Gastrocnemius medialis (tissue), 4 donors: ENCODE results near the gene HIVEP2.

Experiments
- POLR2A ChIP-seq, 2 donors: fragments of 450-650 bp; IDR thresholded peaks; one replicate each; pipeline ENCODE4 v1.6.1; 2017; ENCODE audit warnings: antibody characterized with exemption in 2 of 2, mild to moderate bottlenecking in 2 of 2, moderate library complexity in 2 of 2
- TF ChIP-seq, protein P1 (sequence below), 5 experiments: fragments of 450-650 bp in 3 of 5; fragments of 200-600 bp in 2 of 5; sonication (generic) in 2 of 5; IDR thresholded peaks in 4 of 5; conservative IDR thresholded peaks in 1 of 5; 1 replicate in 4 of 5; 2 replicates in 1 of 5; pipeline ENCODE4 v1.5.1; 2016 to 2019; ENCODE audit warnings: antibody characterized with exemption in 5 of 5, mild to moderate bottlenecking in 3 of 5, moderate library complexity in 3 of 5

DNA sequence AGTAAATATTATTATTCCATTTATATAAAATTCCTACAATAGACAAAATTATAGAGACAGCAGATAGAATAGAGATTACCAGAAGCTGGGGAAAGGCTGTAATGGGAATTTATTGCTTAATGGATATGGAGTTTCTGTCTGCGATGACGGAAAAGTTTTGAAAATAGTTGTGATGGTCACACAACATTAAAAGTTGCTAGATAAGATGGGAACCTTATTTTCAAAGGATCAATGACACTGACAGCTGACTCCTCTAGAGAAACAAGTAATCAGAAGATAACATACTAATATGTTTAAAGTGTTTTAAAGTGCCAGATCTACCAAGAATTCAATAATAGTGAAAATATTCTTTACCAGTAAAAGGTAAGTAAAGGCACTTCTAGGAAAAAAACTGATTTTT is 236.3 kb downstream of the HIVEP2 start:
- TF ChIP-seq, protein P1, sequence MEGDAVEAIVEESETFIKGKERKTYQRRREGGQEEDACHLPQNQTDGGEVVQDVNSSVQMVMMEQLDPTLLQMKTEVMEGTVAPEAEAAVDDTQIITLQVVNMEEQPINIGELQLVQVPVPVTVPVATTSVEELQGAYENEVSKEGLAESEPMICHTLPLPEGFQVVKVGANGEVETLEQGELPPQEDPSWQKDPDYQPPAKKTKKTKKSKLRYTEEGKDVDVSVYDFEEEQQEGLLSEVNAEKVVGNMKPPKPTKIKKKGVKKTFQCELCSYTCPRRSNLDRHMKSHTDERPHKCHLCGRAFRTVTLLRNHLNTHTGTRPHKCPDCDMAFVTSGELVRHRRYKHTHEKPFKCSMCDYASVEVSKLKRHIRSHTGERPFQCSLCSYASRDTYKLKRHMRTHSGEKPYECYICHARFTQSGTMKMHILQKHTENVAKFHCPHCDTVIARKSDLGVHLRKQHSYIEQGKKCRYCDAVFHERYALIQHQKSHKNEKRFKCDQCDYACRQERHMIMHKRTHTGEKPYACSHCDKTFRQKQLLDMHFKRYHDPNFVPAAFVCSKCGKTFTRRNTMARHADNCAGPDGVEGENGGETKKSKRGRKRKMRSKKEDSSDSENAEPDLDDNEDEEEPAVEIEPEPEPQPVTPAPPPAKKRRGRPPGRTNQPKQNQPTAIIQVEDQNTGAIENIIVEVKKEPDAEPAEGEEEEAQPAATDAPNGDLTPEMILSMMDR (IDR thresholded peaks at IDR 0.05 in 4 of 5, conservative IDR thresholded peaks at IDR 0.05 in 1 of 5) = no peak
- TF ChIP-seq POLR2A (IDR thresholded peaks at IDR 0.05) = no peak
